ENCODE measurements around the gene TMBIM4. TPM values are rescaled to one million over a fixed set of nuclear protein-coding genes. Genes with fewer than 3 reads are reported as not detected.

The TMBIM4 gene
- total RNA-seq, 1 donor from 2014 or later = 34.1 TPM

- TF ChIP-seq CTCF (IDR thresholded peaks at IDR 0.05) = no peak
- Mint-ChIP-seq H3K4me3 (ENCODE audit: unreplicated experiment) (no peak overlapping the region), H3K36me3 (ENCODE audit: low read depth) (peaks cover 8% of the 10 kb centered on the region), H3K27me3 (ENCODE audit: low read depth) (no peaks in the 10 kb centered on the region), H3K4me1 (ENCODE audit: low read depth) (peaks cover 15% of the 10 kb centered on the region), H3K27ac (ENCODE audit: unreplicated experiment) (no peak overlapping the region), H3K9me3 (ENCODE audit: low read depth) (peaks cover 16% of the 10 kb centered on the region)
- no peak for DNase-seq (ENCODE audit: low spot score)
Observed at GRCh38 chr12:66166561-66166960, 3.2 kb downstream of the TMBIM4 start.

GRCh38 chr12:66165141-66165540 is 4.7 kb downstream of the TMBIM4 start:
- H3K9me3 Mint-ChIP-seq (ENCODE audit: low read depth) = peaks cover 16% of the 10 kb centered on the region
- no peak overlapping the region for H3K27ac Mint-ChIP-seq (ENCODE audit: unreplicated experiment)
- peaks cover 15% of the 10 kb centered on the region for H3K4me1 Mint-ChIP-seq (ENCODE audit: low read depth)
- H3K4me3 Mint-ChIP-seq (ENCODE audit: unreplicated experiment) = no peak overlapping the region
- no peaks in the 10 kb centered on the region for H3K27me3 Mint-ChIP-seq (ENCODE audit: low read depth)
- DNase-seq (ENCODE audit: low spot score) = no peak
- H3K36me3 Mint-ChIP-seq (ENCODE audit: low read depth) = peaks cover 8% of the 10 kb centered on the region
- TF ChIP-seq CTCF (IDR thresholded peaks at IDR 0.05) = no peak

GRCh38 chr12:66164349-66164821 is 5.4 kb downstream of the TMBIM4 start:
- no peak overlapping the region for H3K27ac Mint-ChIP-seq (ENCODE audit: unreplicated experiment)
- H3K4me1 Mint-ChIP-seq (ENCODE audit: low read depth) = peaks cover 15% of the 10 kb centered on the region
- H3K9me3 Mint-ChIP-seq (ENCODE audit: low read depth) = peaks cover 16% of the 10 kb centered on the region
- DNase-seq (ENCODE audit: low spot score) = no peak
- peaks cover 8% of the 10 kb centered on the region for H3K36me3 Mint-ChIP-seq (ENCODE audit: low read depth)
- no peak for TF ChIP-seq CTCF (IDR thresholded peaks at IDR 0.05)
- no peaks in the 10 kb centered on the region for H3K27me3 Mint-ChIP-seq (ENCODE audit: low read depth)
- no peak overlapping the region for H3K4me3 Mint-ChIP-seq (ENCODE audit: unreplicated experiment)

- no peaks in the 10 kb centered on the region for H3K27me3 Mint-ChIP-seq (ENCODE audit: low read depth)
- no peak overlapping the region for H3K4me3 Mint-ChIP-seq (ENCODE audit: unreplicated experiment)
- DNase-seq (ENCODE audit: low spot score) = no peak
- no peak for TF ChIP-seq CTCF (IDR thresholded peaks at IDR 0.05)
- H3K9me3 Mint-ChIP-seq (ENCODE audit: low read depth) = peaks cover 19% of the 10 kb centered on the region
- peaks cover 7% of the 10 kb centered on the region for H3K4me1 Mint-ChIP-seq (ENCODE audit: low read depth)
- peaks cover 8% of the 10 kb centered on the region for H3K36me3 Mint-ChIP-seq (ENCODE audit: low read depth)
- no peak overlapping the region for H3K27ac Mint-ChIP-seq (ENCODE audit: unreplicated experiment)
Observed at GRCh38 chr12:66163289-66163688, 6.5 kb downstream of the TMBIM4 start.

- DNase-seq (ENCODE audit: low spot score) = no peak
- TF ChIP-seq CTCF (IDR thresholded peaks at IDR 0.05) = no peak
- no peaks in the 10 kb centered on the region for H3K27me3 Mint-ChIP-seq (ENCODE audit: low read depth)
Observed at GRCh38 chr12:66162701-66163100, 7.1 kb downstream of the TMBIM4 start.

More at GRCh38 chr12:66162701-66163100, 7.1 kb downstream of the TMBIM4 start:
- Mint-ChIP-seq H3K9me3 (ENCODE audit: low read depth) (peaks cover 19% of the 10 kb centered on the region), H3K4me3 (ENCODE audit: unreplicated experiment) (no peak overlapping the region), H3K27ac (ENCODE audit: unreplicated experiment) (no peak overlapping the region), H3K36me3 (ENCODE audit: low read depth) (peaks cover 8% of the 10 kb centered on the region), H3K4me1 (ENCODE audit: low read depth) (peaks cover 4% of the 10 kb centered on the region)

Data from chondrocyte (in vitro differentiated cells).